Type B pancreatic cell (in vitro differentiated cells): ENCODE results near the gene SHC3. TPM values are rescaled to one million over a fixed set of nuclear protein-coding genes. Genes with fewer than 3 reads are reported as not detected.
A peak's percentile ranks its signal among the peaks of the same experiment; 100 is the strongest.

Experiments used
- DNase-seq: peaks from one replicate; pipeline ENCODE4 v3.0.0; 2021; ENCODE audit warnings: mixed read lengths; ENCODE audit not compliant: unreplicated experiment; ENCODE audit errors: extremely low spot score
- H3K27ac Mint-ChIP-seq: 2 replicates; pipeline ENCODE4 v1.8.0; 2021; ENCODE audit warnings: mild to moderate bottlenecking, mixed read lengths
- H3K27me3 Mint-ChIP-seq: 2 replicates; pipeline ENCODE4 v1.8.0; 2021; ENCODE audit warnings: mixed read lengths
- H3K36me3 Mint-ChIP-seq: 2 replicates; pipeline ENCODE4 v1.8.0; 2021; ENCODE audit warnings: mixed read lengths
- H3K4me1 Mint-ChIP-seq: one replicate; pipeline ENCODE4 v1.8.0; 2021; ENCODE audit warnings: mixed read lengths; ENCODE audit not compliant: unreplicated experiment
- H3K4me3 Mint-ChIP-seq: 2 replicates; pipeline ENCODE4 v1.8.0; 2021; ENCODE audit warnings: mild to moderate bottlenecking, mixed read lengths
- H3K9me3 Mint-ChIP-seq: 2 replicates; pipeline ENCODE4 v1.8.0; 2021; ENCODE audit warnings: mixed read lengths
- total RNA-seq: library from RNA; stranded (reverse); gene quantifications from 2 replicates; pipeline ENCODE4 v1.2.1, GENCODE V29; 2021; ENCODE audit warnings: low replicate concordance
- TF ChIP-seq, protein P1 (sequence below): fragments of 200-600 bp; sonication (generic); conservative IDR thresholded peaks from 2 replicates; pipeline ENCODE4 v1.5.0; 2021; ENCODE audit warnings: antibody characterized with exemption, mild to moderate bottlenecking

Gene SHC3
- total RNA-seq, 1 donor from 2014 or later = 5.3 TPM

DNA sequence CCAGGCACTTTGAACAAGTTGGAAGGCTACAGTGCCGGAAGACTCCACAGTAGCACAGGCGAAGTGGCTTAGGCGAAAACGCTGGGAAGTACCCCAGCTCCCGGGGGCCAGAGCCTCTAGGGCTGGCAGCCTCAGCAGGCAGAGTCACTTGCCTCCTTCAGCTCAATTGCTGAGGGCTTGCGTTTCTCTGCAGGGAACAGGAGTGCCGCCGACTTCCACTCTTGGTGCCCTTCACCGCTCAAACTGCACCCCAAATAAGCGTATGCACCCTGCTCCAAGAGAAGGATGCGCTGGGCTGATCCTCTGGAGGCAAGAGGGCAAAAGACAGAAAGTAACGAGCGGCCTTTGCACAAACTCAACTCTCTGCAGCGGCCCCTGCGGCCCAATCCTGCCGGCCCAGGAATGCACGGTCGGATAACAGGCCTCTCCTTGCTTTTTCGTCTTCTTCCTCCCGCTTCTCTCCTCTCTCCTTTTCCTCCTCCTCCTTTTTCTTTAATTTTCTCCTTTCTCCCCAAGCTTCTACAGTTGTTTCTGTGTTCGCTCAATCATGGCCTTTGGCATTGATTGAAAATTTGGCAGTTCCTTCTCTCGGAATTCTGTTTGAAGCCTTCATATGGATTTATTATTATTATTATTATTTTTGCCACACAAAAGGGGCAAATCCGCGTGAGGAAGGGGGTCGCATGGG lies 188.4 kb downstream of the SHC3 start:
- TF ChIP-seq, protein P1, sequence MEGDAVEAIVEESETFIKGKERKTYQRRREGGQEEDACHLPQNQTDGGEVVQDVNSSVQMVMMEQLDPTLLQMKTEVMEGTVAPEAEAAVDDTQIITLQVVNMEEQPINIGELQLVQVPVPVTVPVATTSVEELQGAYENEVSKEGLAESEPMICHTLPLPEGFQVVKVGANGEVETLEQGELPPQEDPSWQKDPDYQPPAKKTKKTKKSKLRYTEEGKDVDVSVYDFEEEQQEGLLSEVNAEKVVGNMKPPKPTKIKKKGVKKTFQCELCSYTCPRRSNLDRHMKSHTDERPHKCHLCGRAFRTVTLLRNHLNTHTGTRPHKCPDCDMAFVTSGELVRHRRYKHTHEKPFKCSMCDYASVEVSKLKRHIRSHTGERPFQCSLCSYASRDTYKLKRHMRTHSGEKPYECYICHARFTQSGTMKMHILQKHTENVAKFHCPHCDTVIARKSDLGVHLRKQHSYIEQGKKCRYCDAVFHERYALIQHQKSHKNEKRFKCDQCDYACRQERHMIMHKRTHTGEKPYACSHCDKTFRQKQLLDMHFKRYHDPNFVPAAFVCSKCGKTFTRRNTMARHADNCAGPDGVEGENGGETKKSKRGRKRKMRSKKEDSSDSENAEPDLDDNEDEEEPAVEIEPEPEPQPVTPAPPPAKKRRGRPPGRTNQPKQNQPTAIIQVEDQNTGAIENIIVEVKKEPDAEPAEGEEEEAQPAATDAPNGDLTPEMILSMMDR = no peak
- DNase-seq = no peak
- Mint-ChIP-seq H3K4me3 (peak overlapping the region; percentile 95), H3K9me3 (no peaks in the 10 kb centered on the region), H3K36me3 (peaks cover 3% of the 10 kb centered on the region), H3K27me3 (peaks cover 23% of the 10 kb centered on the region), H3K4me1 (peaks cover 26% of the 10 kb centered on the region), H3K27ac (no peak overlapping the region)

DNA sequence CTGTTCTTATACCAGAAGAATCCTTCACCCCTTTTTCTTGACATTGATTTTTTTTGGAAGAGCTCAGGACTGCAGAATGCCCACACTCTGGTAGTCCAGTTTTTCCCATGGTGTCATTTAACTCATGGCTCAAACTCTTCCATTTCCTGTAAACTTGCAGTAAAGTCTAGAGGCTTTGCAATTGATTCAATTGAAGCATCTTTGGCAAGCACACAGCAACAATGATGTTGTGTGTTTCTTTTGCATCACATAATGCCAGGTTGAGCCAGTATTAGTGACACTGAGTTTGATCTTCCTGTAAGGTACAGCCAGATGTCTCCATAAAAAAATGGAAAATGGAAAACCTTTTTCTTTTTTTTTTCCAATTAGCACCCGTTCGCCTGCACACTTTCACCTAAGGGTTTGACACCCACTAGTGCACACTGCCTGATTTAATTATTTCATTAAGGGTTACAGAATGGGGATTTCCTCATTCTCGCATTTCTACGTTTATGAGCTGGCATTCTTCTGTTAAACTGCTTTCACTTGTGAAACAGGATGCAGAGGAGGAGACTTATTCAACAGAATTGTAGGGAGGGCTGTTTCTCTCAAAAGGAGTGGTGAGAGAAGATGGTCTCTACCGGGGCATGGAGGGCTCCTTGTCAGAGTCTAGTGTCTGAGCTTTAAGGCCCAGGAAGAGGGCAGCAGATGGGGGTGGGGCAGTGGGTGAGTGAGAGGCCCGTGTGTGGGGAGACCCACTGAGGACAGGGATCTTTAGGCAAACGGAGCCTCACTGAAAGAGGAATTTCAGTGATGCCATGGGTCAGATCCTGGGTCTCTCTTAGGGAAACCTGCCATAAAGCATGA lies 189.6 kb downstream of the SHC3 start:
- DNase-seq = no peak
- H3K27me3 Mint-ChIP-seq = peaks cover 22% of the 10 kb centered on the region
- TF ChIP-seq, protein P1 = no peak
- no peaks in the 10 kb centered on the region for H3K9me3 Mint-ChIP-seq
- peak overlapping the region; percentile 45 for H3K27ac Mint-ChIP-seq
- H3K4me3 Mint-ChIP-seq = peak overlapping the region; percentile 68
- no peaks in the 10 kb centered on the region for H3K36me3 Mint-ChIP-seq
- peaks cover 24% of the 10 kb centered on the region for H3K4me1 Mint-ChIP-seq

DNA sequence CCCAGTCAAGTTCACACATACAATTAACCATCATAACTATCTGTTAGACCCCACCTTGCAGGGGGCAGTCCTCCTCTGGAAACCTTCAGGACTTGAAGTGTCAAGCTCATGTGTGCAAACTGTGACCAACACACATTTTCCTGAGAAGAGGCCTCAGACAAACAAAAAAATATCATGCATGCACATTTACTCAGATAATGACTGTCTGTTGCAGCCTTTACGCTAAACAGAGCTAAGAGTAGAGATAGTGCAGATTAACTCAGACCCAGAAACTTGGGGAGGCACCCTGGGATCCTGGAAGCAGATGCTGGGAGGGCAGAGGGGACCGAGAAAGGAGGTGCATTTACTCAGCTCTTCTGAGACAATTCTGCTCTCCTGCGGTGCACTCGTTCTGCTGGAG lies 191.0 kb downstream of the SHC3 start:
- peak; percentile 39 for DNase-seq
- H3K9me3 Mint-ChIP-seq = no peaks in the 10 kb centered on the region
- TF ChIP-seq, protein P1 = no peak
- H3K27ac Mint-ChIP-seq = no peak overlapping the region
- no peaks in the 10 kb centered on the region for H3K36me3 Mint-ChIP-seq
- no peak overlapping the region for H3K4me3 Mint-ChIP-seq
- peaks cover 19% of the 10 kb centered on the region for H3K27me3 Mint-ChIP-seq
- peaks cover 20% of the 10 kb centered on the region for H3K4me1 Mint-ChIP-seq

DNA sequence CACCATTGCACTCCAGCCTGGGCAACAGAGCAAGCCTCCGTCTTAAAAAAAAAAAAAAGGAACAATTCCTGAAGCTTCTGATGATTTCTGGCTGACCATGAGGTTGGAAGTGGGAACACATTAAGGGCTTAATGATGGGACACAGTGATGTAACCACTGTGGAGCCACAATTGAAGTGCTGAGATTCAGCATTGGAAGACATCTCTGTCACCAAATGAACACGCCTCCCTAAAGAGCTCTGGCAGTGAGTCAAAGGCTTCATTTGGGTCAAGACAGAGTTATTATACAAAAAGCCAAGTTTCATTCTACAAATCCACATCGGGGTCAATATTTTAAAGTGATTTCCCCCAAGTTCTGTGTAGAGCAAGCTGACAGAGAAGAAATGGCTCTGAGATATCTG lies 191.8 kb downstream of the SHC3 start:
- Mint-ChIP-seq H3K9me3 (peaks cover 4% of the 10 kb centered on the region), H3K36me3 (no peaks in the 10 kb centered on the region), H3K4me1 (peaks cover 16% of the 10 kb centered on the region), H3K27ac (no peak overlapping the region), H3K4me3 (no peak overlapping the region), H3K27me3 (peaks cover 12% of the 10 kb centered on the region)
- no peak for DNase-seq
- TF ChIP-seq, protein P1 = no peak

DNA sequence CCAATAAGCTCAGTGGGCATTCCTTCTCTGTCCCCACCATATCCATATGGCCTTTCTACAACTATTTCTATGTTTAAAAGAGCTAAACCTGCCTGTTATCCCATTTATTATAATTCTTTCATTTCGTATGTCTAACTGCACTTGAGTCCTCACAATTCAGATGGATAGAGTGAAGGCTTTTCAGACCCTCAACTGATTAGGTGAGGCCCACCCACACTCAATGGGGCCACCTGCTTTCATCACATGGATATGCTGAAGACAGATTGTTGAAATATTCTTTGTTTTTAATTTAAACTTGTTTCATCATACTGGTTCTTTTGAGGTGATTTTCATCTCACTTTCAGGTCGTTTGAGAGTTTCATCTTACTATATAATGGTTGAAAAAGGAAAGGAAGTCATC lies 193.0 kb downstream of the SHC3 start:
- TF ChIP-seq, protein P1 = no peak
- H3K4me3 Mint-ChIP-seq = no peak overlapping the region
- H3K36me3 Mint-ChIP-seq = no peaks in the 10 kb centered on the region
- peak; percentile 10 for DNase-seq
- peaks cover 11% of the 10 kb centered on the region for H3K27me3 Mint-ChIP-seq
- H3K9me3 Mint-ChIP-seq = peaks cover 4% of the 10 kb centered on the region
- no peak overlapping the region for H3K27ac Mint-ChIP-seq
- H3K4me1 Mint-ChIP-seq = peaks cover 16% of the 10 kb centered on the region
